Stimulated activated CD8-positive, alpha-beta memory T cell treated with anti-CD3 and anti-CD28 coated beads, Interleukin-15, amount 100 ng/mL, for 24 hours (primary cell): ENCODE data around the gene ARAP1.

ENCODE experiments used
- DNase-seq: peaks from one replicate; pipeline ENCODE4 v3.0.0-alpha.2; 2020; ENCODE audit warnings: low read depth

The ARAP1 gene

DNA sequence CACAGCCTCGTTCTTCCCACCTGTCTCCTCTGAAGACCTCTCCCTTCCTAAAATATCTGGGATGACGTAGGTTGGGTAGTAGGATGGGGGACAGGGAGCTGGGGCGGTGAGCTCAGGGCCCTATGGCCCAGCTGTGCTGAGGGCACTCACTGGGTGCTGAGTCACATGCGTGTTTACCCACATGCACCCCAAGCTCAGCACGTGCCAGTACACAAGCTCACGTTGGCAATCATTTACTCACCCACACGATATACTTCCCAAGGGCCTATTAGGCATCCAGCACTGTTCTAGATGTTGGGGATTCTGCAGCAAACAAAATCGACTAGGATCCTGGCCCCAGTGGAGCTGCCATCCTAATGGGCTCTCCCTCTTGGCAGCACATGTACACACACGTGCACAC is 28.7 kb downstream of the ARAP1 start:
- DNase-seq: no peak

- peak; percentile 55 for DNase-seq
Measured at GRCh38 chr11:72722050-72722748, 30.0 kb downstream of the ARAP1 start.

DNA sequence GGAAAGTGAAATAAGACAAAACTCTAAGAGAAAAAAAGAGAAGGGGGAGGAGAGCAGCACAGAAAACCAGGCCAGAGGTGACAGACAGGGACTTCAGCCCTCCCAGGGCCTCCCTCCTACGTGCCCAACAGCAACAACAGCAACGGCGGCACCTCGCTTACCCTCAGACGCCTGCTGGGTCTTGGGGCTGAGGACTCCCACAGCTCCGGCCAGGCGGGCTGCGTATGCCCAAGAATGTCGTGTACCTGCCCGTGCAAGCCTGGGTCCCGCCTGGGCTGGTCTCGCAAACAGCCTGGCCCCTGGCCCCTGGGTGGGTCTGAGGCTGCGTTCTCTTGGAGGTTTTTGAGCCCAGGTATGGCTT is 30.5 kb downstream of the ARAP1 start:
- DNase-seq: no peak

DNA sequence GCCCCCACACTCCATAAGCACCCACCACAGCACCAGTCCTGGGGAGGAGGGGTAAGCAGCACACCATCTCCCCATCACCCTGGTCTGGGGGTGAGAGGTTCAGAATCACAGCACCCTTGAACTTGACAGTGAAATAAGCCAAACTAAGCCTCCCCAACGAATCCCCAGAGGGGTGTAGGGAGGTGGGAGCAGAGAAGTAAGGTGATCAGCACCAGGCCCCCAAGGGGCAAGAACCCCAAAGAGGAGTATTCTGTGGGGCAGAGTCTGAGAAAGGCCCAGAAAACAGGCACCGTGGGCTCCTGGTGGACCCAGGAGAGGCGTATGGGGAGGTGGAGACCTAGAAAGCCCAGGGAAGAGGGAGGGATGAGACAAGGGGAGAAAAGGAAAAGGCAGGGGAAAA is 30.9 kb downstream of the ARAP1 start:
- no peak for DNase-seq

DNA sequence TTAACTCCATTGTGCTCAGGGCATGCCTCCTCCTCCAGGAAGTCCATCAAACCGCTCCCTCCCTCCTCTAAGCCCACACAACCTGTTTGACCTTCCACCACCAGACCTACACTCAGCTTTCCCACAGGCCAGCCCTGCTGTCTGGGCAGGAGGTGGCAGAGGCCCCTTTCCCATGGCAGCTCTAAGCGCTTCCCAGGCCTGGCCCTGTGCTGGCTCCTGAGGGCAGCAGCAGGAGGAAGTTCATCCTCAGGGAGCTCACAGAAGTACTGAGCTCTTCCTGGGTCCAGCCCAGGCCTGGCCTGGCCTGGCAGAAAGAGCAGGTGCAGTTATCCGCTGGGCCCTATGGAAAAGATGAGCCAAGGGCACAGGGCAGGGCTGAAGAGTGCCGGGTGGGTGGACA is 31.4 kb downstream of the ARAP1 start:
- no peak for DNase-seq

DNA sequence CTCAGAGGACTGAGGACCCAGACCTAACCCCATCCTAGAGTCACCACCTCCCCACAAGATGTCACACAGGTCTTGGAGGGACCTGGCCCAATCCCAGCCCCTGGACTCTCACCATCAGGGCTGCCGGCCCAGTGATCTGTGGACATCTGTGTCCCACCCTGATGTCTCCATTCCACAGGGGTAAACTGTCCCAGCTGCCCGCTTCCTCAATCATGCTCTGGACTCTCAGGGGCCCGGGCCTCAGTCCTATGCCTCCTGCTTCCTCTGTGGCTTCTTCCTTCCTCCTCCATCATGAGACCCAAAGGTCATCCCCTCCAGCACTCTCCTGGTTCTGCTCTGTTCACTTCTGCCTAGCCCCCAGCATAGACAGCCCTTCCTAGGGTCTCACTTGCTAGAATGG is 32.2 kb downstream of the ARAP1 start:
- DNase-seq: no peak

GRCh38 chr11:72719551-72719950 is 32.7 kb downstream of the ARAP1 start:
- DNase-seq: no peak

GRCh38 chr11:72719144-72719543 is 33.1 kb downstream of the ARAP1 start:
- no peak for DNase-seq

DNA sequence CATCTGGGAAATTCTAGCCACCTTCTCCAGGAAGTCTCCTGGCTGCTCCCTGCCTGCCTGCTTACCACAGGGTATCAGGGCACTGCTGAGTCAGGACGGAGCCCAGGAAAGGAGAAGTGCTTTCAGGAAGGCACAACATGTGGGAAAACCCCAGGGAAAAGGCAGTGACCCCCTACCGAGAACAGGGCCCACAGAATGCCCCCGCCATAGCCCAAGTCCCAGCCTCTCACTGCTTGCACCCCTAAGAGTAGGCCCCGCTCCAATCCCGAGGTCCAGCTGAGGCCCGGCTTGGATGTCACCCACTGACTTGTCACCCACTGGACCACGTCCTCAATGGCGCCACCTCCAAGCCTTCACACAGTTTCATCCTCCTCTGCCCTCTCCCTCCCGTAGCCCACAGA is 34.1 kb downstream of the ARAP1 start:
- DNase-seq: no peak

DNA sequence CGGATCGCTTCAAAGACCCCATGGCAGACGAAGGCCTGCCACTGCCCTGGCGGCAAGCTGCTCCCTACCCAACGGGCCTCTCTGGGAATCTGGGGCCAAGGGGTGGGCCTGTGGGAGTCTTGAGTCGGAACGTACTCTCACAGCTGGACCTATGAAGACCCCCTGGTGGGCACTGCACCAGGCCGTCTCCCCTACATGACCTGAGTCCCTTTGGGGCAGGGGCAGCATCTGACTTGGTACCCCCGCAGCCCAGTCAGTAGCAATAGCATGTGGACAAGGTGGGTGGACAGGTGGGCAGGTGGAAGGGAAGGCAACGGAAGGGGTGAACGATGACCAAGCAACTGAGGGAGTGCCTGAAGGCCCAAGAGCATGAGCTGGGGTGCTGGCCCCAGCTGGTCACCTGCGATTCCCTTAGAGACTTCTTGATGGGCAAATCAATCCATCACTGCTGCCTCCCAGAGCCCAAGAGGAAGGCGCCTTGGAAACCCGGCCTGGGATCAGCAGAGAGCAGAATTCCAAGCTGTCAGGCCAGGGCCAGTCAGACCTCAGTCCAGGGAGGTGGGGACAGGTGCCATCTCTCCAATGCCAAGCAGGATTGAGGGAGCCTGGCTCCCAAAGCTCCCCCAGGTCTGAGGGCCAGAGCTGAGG is 35.3 kb downstream of the ARAP1 start:
- DNase-seq: no peak

DNA sequence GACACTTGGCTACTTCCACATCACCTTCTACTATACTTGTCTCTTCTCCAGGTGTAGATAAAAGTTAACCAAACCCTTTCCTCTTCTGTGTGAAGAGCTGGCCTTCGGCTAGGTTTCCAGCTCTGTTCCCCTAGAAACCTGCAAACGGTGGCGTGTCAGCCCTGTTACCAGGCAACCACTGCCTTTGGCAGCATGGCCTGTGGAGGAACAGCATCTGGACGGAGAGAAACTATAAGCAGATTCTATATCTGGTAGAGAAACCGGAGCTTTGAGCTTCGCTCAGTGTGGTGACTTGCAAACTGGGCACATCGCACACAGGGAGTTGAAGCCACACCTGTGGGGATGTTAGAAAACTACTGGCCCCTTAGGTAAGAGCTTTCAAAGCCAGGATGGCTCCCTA is 35.9 kb downstream of the ARAP1 start:
- no peak for DNase-seq

DNA sequence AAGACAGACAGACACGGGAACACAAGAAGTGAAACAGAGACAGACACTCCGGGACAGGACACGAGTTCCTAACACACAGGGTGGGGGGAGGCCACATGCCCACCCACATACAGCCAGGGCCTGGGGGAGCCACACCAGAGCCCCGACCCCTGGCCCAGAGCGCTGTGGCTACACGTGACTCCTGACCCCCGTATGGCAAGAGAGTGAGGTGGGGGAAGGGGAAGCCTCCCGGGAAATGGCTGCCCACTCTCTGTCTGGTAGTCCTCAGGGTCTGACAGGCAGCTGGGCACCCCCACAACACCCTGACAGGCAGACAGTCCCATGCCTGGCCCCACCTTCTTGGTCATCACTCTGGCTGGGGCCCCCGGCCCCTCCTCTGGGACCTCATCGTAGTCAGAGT is 39.4 kb downstream of the ARAP1 start:
- no peak for DNase-seq

DNA sequence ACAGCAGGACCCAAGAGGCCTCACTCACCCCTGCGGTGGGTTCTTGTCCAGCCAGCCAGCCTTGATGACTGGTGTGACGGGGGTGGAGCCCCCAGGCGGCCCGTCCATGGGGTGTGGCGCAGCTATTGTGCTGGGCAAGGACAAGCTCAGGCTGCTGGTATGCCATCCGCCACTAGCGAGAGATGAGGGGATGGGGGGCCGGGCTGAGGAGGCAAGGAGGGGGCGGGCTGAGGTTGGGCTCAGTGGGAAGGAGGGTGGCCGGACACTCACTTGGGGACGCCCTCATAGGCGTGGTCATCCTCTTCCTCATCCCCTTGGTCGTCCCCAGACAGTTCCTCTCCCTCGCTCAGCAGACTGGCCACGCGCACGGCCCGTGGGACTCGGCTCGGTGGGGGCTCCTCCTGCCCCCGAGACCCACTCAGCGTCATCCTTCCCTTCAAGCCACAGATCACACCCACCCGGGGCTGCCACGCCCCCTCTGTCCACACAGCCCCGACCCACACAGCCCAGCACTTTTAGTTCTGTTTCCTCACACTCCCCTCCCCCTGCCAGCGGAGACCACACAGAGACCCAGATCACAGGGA is 39.9 kb downstream of the ARAP1 start:
- DNase-seq: no peak

GRCh38 chr11:72711141-72711540 is 41.1 kb downstream of the ARAP1 start:
- no peak for DNase-seq

GRCh38 chr11:72710278-72710677 is 41.9 kb downstream of the ARAP1 start:
- DNase-seq: no peak

- DNase-seq: no peak
Measured at GRCh38 chr11:72709478-72710238, 42.5 kb downstream of the ARAP1 start.

DNA sequence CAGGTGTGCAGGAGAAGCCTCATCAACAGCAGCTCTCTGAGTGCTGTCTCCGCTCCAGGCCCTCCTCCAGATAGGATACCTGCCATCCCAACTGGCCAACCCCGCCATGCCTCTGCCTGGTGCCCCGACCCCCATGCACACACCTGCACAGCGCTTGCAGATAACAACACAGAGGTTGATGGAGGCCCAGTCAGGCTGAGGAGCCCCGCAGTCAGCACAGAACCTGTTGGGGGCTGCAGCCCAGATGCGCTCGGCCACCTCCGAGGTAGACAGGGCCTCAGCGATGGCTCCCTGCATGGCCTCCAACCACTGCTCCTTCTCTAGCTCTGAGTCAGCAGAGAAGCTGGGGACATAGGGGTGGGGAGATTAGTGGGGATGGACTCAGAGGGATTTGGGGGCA is 45.2 kb downstream of the ARAP1 start:
- DNase-seq: no peak

DNA sequence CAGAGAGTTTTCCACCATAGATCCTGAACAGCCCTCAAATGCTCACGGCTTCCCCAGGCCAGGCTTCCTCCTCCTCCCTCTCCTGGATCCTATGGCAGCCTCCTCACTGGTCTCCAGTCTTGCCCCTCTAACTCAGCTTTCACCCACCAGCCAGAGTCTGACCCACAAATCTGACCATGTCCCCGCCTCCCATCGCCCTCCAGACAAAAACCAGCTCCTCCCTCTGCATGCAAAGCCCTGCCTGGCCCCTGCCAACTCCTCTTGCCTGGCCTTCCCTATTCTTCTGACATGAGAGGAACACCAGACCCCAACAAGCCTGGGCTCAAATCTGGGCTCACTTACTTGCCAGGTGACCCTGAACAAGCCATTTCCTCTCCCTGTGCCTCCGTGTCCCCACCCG is 45.6 kb downstream of the ARAP1 start:
- no peak for DNase-seq

- no peak for DNase-seq
Measured at GRCh38 chr11:72705442-72706365, 46.5 kb downstream of the ARAP1 start.

GRCh38 chr11:72704783-72705265 is 47.4 kb downstream of the ARAP1 start:
- DNase-seq: no peak

GRCh38 chr11:72704028-72704782 is 48.0 kb downstream of the ARAP1 start:
- no peak for DNase-seq
